Body of pancreas (tissue), 4 donors: Measurements from ENCODE around the gene THSD4. TPM values are rescaled to one million over a fixed set of nuclear protein-coding genes. Genes with fewer than 3 reads are reported as not detected.

ENCODE experiments used
- ATAC-seq: fragments of 150-250 bp; one replicate; pipeline ENCODE4 v1.9.1; 2016
- DNase-seq, 4 donors: peaks; one replicate each; pipeline ENCODE4 v3.0.0-alpha.2; 2019
- H3K27ac ChIP-seq, 4 donors: fragments of 200-600 bp; sonication (generic); 1 replicate in 3 of 4; 2 replicates in 1 of 4; pipeline versions ENCODE4 v1.5.1 to v1.6.1; 2016 to 2019; ENCODE audit warnings: mild to moderate bottlenecking in 1 of 4, mixed read lengths in 1 of 4, moderate library complexity in 1 of 4
- H3K27me3 ChIP-seq, 2 donors: fragments of 200-600 bp; sonication (generic); one replicate each; pipeline ENCODE4 v1.6.0; 2016; ENCODE audit warnings: mild to moderate bottlenecking in 1 of 2
- H3K36me3 ChIP-seq, 2 donors: fragments of 200-600 bp; sonication (generic); replicated peaks in 1 of 2; 2 replicates each; pipeline ENCODE4 v1.5.1; 2016; ENCODE audit warnings: low read depth in 2 of 2; ENCODE audit not compliant: insufficient read depth in 1 of 2
- H3K4me1 ChIP-seq: fragments of 200-600 bp; sonication (generic); one replicate; pipeline ENCODE4 v1.6.0; 2016
- H3K4me3 ChIP-seq, 2 donors: fragments of 200-600 bp; sonication (generic); 1 replicate in 1 of 2; 2 replicates in 1 of 2; pipeline ENCODE4 v1.5.1; 2016 to 2019
- H3K9me3 ChIP-seq, 3 donors: fragments of 200-600 bp; sonication (generic); 1 replicate in 2 of 3; 2 replicates in 1 of 3; pipeline ENCODE4 v1.5.1; 2016
- POLR2A ChIP-seq, 3 donors: fragments of 450-650 bp; IDR thresholded peaks; one replicate each; pipeline ENCODE4 v1.6.1; 2016; ENCODE audit warnings: antibody characterized with exemption in 3 of 3, mild to moderate bottlenecking in 2 of 3
- WGBS, 2 donors: methylation state at CpG; one replicate each; pipeline ENCODE4 v1.1.5; 2017; 5-methylcytosine and 5-hydroxymethylcytosine counted together
- intact Hi-C: fragments of 100-400 bp; cut with DNase I; formaldehyde crosslinking; loops from one replicate; pipeline ENCODE4 v1.15.1; 2023
- total RNA-seq, 2 donors: library from RNA; depleted of rRNA; stranded (reverse); fragments of >200 nt; gene quantifications; one replicate each; pipeline ENCODE4 v1.1.0, GENCODE V29; 2016
- TF ChIP-seq, protein P1 (sequence below), 7 experiments: fragments of 450-650 bp in 4 of 7; fragments of 200-600 bp in 3 of 7; sonication (generic) in 3 of 7; IDR thresholded peaks; one replicate each; pipeline ENCODE4 v1.5.1; 2016 to 2019; ENCODE audit warnings: antibody characterized with exemption in 7 of 7

Gene THSD4
- total RNA-seq, 2 donors from 2014 or later = 12.9 to 16.1 TPM

DNA sequence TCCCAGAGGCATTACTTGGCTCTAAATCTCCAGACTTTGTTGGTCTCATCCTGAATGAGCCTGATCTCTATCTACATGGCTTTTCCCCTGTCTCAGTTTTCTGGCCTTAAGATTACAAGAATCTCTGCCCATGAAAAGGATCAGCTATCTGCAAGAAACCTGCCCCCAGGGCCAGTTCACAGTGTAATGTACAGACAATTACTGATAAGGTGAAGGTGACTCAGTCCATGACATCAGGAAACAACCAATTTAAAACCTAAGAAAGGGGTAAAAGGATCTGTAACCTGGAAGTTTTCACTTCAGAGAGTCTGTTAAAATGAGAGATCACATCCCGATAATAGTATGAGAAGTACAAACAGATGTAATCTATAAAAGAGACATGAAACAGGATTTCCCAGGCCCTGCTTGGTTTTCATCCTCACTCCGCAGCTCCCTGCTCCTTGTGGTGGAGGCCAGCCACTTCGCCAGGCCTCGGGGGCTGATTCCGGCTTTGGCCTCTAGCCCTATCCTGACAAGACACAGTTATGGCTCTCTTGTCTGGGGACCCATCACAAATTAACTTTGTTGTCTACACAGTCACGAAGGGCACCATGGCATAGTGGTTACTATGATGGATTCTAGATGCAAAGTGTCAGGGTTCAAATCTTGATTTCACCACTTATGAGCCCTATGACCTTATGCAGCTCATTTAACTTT, 136.9 kb downstream of the THSD4 start:
- Histone ChIP-seq H3K4me1 (peaks cover 5% of the 10 kb centered on the region), H3K9me3 (no peaks in the 10 kb centered on the region), H3K4me3 (no peak overlapping the region), H3K27me3 (no peaks in the 10 kb centered on the region), H3K27ac (peak overlapping the region in 1 of 4 donors; percentile 44), H3K36me3 (no peaks in the 10 kb centered on the region)
- 71 to 80% methylated on average over 6 of the region's 6 CpGs for WGBS, 2 donors
- intact Hi-C loops = no loop called here
- ATAC-seq = no peak
- DNase-seq = no peak
- TF ChIP-seq POLR2A (IDR thresholded peaks at IDR 0.05) = no peak
- TF ChIP-seq, protein P1, sequence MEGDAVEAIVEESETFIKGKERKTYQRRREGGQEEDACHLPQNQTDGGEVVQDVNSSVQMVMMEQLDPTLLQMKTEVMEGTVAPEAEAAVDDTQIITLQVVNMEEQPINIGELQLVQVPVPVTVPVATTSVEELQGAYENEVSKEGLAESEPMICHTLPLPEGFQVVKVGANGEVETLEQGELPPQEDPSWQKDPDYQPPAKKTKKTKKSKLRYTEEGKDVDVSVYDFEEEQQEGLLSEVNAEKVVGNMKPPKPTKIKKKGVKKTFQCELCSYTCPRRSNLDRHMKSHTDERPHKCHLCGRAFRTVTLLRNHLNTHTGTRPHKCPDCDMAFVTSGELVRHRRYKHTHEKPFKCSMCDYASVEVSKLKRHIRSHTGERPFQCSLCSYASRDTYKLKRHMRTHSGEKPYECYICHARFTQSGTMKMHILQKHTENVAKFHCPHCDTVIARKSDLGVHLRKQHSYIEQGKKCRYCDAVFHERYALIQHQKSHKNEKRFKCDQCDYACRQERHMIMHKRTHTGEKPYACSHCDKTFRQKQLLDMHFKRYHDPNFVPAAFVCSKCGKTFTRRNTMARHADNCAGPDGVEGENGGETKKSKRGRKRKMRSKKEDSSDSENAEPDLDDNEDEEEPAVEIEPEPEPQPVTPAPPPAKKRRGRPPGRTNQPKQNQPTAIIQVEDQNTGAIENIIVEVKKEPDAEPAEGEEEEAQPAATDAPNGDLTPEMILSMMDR (IDR thresholded peaks at IDR 0.05) = no peak

DNA sequence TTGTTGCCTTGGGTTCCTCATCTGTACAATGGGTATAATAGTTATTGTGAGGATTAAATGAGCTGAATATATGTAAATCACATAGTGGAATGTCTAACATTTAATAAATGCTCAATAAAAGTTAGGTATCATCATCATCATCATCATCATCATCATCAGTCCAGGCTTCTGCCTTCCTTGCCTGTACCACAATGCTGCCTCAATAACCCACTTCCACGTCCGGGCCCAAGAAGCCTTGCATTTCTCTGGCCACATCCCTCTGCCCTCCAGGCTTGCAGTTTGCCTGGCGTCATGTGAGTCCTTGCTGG, 137.4 kb downstream of the THSD4 start:
- TF ChIP-seq, protein P1 (IDR thresholded peaks at IDR 0.05) = no peak
- no peak for TF ChIP-seq POLR2A (IDR thresholded peaks at IDR 0.05)
- H3K9me3 ChIP-seq = no peaks in the 10 kb centered on the region
- ATAC-seq = no peak
- H3K36me3 ChIP-seq = no peaks in the 10 kb centered on the region
- no peak for DNase-seq
- no peak overlapping the region for H3K27ac ChIP-seq
- H3K4me3 ChIP-seq = no peak overlapping the region
- WGBS, 2 donors = 90 to 97% methylated on average over 3 of the region's 3 CpGs
- intact Hi-C loops = no loop called here
- no peaks in the 10 kb centered on the region for H3K27me3 ChIP-seq
- H3K4me1 ChIP-seq = peaks cover 5% of the 10 kb centered on the region

DNA sequence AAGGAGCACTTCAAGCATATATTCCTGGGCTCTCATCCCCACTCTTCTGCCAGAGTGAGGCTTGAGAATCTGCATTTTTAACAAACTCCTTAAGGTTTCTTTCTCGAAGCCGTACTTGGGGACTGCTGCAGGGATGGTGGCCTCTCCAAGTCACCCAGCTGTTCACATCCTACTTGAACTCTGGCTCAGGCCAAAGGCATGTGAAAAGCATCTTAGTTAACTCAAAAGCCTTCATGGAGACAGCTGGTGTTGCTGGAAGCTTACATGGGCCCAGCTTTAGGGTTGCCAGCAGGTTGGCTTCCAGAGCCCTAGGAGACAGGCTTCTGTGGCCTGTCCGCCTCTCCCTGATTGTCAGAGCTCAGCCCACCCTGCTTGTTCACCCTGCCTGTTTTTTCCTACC, 139.2 kb downstream of the THSD4 start:
- intact Hi-C loops = no loop called here
- no peaks in the 10 kb centered on the region for H3K36me3 ChIP-seq
- WGBS, 2 donors = 85 to 100% methylated on average over 1 to 3 of the region's 3 CpGs
- H3K9me3 ChIP-seq = no peaks in the 10 kb centered on the region
- ATAC-seq (peak; percentile 33), DNase-seq (no peak)
- H3K27me3 ChIP-seq = no peaks in the 10 kb centered on the region
- TF ChIP-seq, protein P1 (IDR thresholded peaks at IDR 0.05) = no peak
- TF ChIP-seq POLR2A (IDR thresholded peaks at IDR 0.05) = no peak
- H3K27ac ChIP-seq = no peak overlapping the region
- H3K4me3 ChIP-seq = no peak overlapping the region
- no peaks in the 10 kb centered on the region for H3K4me1 ChIP-seq

DNA sequence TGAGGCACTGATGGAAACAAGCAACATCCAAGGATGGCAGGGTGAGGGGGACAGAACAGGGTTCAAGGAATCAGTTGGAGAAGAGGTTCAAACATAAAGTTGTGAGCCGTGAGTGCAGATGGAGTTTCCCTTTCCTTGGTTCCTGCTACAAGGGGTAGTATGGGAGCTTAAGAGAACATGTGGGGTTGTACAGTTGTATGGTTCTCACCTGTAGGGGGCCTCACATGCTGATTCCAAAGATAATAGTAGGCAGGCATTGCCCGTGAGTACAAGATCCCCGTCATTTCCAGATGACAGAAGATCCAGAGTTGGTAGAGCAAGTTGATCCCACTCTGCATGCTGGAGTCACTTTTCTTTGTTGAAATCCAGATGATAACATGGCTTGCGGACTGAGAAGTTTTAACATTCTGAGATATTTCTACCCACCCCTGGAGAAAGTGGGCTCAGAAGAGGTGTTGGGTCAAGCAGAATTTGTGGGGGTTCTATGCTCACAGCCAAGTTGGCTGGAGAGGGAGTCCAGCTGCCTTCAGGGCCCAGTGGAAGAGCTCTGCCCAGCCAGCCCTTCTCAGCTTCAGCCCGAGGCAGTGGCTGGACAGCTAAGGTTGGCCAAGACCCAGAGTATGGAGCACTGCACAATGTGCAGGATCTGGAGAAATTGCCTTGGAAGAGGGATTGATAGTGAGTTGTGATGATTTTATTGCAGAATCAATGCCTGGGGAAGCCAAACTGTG, 141.8 kb downstream of the THSD4 start:
- intact Hi-C loops = no loop called here
- Histone ChIP-seq H3K9me3 (no peaks in the 10 kb centered on the region), H3K36me3 (no peaks in the 10 kb centered on the region), H3K4me3 (no peak overlapping the region), H3K27ac (no peak overlapping the region), H3K27me3 (no peaks in the 10 kb centered on the region), H3K4me1 (no peaks in the 10 kb centered on the region)
- no peak for TF ChIP-seq POLR2A (IDR thresholded peaks at IDR 0.05)
- TF ChIP-seq, protein P1 (IDR thresholded peaks at IDR 0.05) = no peak
- no peak for ATAC-seq
- 79 to 81% methylated on average over 5 of the region's 5 CpGs for WGBS, 2 donors
- DNase-seq = no peak

DNA sequence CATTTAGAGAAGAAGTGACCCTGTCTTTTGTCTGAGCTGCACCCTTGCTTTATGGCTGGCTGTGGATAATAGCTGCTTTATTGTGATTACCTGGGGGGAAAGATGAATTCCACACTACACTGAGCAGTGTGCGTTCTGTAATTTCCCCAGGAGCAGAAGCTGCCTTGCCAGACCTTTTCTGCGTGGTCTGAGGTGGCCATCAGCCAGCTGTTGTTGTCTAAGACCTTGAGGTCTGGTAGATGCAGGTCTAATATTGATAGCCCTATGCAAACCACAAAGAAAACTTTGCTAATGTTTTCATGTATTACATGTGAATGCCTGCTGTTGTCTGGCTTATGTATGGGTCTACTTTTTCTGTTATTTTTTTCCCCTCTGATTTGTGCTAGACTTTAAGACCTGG, 144.6 kb downstream of the THSD4 start:
- no peaks in the 10 kb centered on the region for H3K9me3 ChIP-seq
- 26 to 35% methylated on average over 2 of the region's 2 CpGs for WGBS, 2 donors
- DNase-seq (no peak), ATAC-seq (no peak)
- TF ChIP-seq, protein P1 (IDR thresholded peaks at IDR 0.05) = no peak
- no peak for TF ChIP-seq POLR2A (IDR thresholded peaks at IDR 0.05)
- intact Hi-C loops = no loop called here
- H3K27ac ChIP-seq = no peak overlapping the region
- no peaks in the 10 kb centered on the region for H3K36me3 ChIP-seq
- H3K4me3 ChIP-seq = no peak overlapping the region
- no peaks in the 10 kb centered on the region for H3K27me3 ChIP-seq
- H3K4me1 ChIP-seq = no peaks in the 10 kb centered on the region
